ENCODE data around the gene PEPD.
"Not testable (repeated sequence)": the region's sequence is repeated elsewhere in the genome, so short reads cannot be mapped to it uniquely, and the experiment has no call there.

PEPD gene

DNA sequence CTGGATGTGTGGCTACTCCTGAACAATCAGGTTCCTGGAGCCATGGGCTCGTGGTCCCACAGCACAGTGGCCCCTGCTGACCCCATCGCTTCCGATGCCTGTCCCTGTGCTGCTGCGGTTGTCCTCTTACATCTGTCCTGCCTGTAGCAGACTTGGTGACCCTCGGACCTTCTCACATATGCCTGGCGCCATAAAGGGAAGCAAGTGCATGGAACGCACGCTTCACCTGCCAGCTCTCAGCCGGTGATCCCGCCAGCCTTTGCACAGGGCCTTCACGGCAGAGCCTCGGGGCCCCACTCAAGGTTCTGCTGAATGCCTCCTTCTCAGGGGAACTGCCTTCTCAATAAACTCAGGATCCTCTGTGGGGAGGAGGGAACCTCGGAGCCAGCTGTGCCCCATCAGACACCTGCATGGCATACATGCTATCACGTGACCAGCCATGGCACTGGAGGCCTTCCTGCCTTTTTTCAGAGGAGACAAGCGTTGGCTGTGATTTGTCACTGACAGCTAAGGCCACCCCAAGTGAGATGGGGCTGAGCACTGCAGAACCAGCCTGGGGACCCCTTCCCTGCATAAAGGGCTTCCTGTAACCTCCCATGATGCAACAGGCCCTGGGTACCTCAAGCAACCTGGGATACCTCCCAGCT, 24.3 kb downstream of the PEPD start:
- DNase-seq (ENCODE audit: low read depth): no peak

DNA sequence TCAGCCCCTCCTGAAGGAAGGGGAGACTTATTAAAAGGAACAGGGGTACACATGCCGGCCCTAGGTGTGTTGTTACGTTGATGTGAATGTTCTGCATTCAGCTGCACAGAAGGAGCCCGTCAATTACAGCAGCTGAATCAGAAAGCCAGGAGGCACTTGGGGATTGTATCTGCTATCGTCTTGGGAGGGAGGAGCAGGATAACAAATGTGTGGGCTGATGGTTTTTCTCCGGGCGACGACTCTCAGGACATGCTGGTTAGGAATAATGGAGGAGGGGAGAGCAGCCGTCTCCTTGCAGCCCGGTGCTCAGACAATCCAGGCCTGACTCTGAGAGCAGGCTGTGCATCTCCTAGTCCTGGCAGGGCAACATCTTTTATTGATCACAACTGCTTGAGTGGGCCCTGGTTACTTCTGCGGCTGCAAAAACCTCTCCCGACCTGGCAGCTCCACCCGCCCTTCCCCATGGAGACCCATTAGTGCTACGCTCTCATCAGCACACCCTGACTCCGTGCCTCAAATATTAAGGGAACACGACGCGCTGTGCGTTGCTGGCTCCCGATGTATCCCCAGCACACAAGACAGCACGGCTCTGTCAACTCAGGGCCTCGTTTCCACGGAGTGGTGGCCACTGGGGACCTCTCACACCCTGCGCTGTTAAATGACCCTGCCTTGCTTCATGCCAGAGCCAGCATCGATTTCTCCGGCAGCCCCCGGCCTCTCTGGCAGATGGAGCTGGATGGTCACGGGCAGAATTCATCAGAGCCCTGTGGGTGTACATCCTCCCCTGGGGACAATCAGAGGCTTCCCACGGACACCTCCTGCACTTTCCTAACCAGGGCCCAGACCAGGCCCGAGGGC, 25.3 kb downstream of the PEPD start:
- DNase-seq (ENCODE audit: low read depth): no peak

GRCh38 chr19:33493401-33494275, 28.0 kb downstream of the PEPD start:
- DNase-seq (ENCODE audit: low read depth): no peak

DNA sequence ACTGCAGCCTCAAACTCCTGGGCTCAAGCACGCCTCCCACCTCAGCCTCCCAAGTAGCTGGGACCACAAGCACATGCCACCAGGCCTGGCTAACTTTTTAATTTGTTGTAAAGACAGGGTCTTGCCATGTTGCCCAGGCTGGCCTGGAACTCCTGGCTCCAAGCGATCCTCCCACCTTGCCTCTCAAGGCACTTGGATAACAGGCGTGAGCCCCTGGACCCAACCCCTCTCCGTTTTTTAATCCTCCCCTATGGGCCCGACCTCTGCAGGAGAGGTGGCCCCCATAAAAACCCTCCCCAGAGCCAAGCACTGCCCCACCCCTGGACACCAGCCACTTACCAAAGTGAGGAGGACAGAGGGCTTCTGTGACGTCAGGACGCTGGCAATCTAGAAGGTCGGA, 28.6 kb downstream of the PEPD start:
- DNase-seq (ENCODE audit: low read depth): no peak

- no peak for DNase-seq (ENCODE audit: low read depth)
Measured at GRCh38 chr19:33492090-33492489, 29.5 kb downstream of the PEPD start.

GRCh38 chr19:33490596-33490995, 31.0 kb downstream of the PEPD start:
- DNase-seq (ENCODE audit: low read depth): not testable (repeated sequence)

- no peak for DNase-seq (ENCODE audit: low read depth)
Measured at GRCh38 chr19:33490041-33490451, 31.5 kb downstream of the PEPD start.

DNA sequence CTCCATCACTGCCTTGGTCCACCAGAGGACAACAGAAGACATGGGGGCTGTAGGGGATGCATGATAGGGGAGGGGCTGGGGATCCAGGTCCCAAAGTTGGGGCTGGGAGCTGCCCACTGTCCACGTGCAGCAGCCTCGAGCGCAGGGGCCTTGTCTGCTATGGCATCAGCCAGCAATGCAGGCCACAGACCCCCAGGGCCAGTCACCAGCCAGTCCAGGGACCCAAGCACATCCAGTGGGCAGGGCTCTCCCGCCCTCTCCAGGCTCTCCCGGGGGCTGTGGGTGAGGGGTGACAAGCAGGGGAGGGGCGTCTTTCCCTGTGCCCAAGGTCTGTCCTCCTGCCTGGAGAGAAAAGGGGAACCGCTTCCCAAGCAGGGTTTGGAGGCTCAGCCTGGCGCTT, 32.8 kb downstream of the PEPD start:
- no peak for DNase-seq (ENCODE audit: low read depth)

DNA sequence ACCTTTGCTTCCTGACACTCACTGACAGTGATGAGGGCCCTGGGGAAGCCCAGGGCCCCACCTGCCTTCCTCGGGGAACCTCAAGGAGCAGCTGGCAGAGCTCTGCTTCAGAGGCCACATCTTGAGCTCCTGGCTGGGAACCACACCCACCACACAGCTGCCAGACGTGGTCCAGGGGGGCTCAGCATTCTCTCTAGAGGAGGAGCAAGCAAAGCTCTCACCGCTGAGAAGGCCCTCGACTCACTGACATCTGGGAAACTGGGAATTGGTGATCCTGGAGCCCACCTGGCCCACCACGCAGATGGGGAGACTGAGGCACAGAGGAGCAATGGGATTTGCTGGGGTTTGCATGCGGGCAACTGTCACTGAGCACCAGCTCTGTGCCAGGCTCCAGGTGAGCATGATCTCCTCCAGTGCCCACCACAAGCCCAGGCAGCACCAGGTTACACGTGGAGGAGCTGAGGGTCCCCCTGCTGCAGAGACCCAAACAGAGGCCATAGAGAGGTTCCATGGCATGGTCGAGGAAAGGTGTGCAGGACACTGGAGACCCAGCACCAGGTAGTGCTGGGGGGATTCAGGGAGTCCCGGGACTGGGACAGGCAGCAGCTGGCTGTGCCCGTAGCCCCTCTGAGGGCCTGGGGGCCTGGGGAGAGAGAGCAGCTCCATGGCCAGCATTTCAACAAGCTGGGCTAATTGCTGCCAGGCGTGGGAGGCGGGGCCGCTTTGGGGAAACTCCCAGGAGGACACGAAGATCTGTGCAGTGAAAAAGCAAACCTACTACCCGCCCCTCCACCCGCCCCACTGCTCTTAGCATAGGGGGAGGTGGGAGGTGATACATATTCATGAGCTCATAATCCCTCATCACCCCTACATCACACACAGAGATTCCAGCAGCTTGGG, 33.4 kb downstream of the PEPD start:
- no peak for DNase-seq (ENCODE audit: low read depth)

GRCh38 chr19:33486936-33487811, 34.4 kb downstream of the PEPD start:
- no peak for DNase-seq (ENCODE audit: low read depth)

DNA sequence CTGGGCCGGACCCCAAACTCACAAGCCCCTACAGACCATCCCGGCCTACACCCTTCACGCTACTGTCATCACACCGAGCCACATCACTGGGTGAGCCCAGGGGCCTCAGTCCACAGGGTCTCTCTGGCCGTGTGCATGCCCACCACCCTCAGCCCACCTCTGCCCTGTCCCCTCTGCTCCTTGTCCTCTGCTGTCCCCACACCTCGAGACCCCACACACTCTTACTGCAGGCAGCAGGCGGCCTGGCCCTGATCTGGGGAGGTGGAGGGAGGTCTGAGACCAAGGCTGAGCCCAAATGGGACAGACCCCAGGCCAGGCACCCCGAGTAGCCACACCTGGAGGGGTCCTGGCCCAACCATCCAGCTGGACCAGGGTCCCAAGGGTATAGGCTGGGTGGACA, 35.2 kb downstream of the PEPD start:
- DNase-seq (ENCODE audit: low read depth): no peak

GRCh38 chr19:33484226-33484774, 37.3 kb downstream of the PEPD start:
- no peak for DNase-seq (ENCODE audit: low read depth)

DNA sequence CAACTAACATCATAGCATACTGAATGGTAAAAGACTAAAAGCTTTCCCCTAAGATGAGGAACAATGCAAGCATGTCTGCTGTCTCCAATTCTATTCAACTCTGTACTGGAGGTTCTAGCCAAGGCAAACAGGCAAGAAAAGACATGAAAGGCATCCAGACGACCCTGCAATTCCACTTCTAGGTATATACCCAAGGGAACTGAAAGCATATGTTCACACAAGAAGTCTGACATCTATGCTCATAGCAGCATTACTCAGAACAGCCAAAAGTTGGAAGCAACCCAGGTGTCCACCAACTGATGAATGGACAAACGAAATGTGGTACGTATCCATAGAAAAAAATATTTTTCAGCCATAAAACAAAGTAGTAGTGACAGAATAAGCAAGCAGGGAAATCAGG, 39.1 kb downstream of the PEPD start:
- DNase-seq (ENCODE audit: low read depth): no peak

- no peak for DNase-seq (ENCODE audit: low read depth)
Measured at GRCh38 chr19:33481863-33482262, 39.7 kb downstream of the PEPD start.

- DNase-seq (ENCODE audit: low read depth): not testable (repeated sequence)
Measured at GRCh38 chr19:33479570-33479969, 42.0 kb downstream of the PEPD start.

DNA sequence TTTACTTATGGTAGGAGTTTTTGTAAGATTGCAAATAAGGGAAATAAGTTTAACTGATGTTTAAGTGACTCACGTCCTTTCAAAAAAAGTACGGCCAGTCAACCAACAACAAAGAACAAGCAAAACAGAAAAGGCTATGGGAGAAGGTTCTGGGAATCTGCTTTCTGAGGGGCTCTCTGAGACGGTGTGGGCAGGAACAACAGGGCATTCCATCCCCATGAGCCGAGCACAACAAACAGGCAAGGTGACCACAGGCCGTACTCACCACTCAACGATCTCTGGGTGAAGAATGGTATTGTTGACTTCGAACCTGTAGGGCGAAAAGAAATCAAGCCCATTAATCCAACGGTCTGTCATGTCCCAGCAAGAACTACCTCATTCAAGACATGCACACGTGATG, 43.8 kb downstream of the PEPD start:
- no peak for DNase-seq (ENCODE audit: low read depth)

GRCh38 chr19:33476151-33476707, 45.4 kb downstream of the PEPD start:
- DNase-seq (ENCODE audit: low read depth): no peak

DNA sequence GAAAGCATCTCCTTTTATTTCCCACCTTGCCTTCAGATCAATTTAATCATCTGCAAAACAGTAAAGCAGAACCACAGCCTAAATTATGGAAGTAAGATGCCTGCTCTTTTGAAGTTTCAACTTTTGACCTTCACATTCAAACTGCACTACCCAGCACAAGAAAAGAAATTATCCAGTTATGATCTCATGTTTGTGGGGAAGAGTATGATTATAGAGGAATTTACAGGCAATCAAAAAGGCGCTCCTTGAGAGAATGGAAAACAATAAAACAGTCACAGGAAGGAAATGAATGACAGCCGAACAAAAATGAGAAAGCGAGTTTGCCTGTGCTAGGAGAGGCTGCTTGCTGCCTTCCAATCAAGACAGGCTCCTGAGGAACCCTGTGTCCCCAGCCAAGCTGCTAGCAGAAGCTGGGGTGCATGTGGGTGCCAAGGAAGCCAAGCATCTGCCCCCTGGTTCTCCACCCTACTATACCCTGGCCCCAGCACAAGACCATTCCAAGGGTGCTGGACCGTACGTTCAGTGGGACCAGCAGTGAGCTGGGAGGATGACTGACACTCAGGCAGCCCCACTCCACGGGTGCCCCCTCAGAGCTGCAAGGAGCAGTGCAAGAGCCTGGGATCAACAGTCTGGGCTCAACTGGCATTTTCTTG, 47.8 kb downstream of the PEPD start:
- DNase-seq (ENCODE audit: low read depth): no peak
